ENCODE results near the gene IQSEC1.

DNA sequence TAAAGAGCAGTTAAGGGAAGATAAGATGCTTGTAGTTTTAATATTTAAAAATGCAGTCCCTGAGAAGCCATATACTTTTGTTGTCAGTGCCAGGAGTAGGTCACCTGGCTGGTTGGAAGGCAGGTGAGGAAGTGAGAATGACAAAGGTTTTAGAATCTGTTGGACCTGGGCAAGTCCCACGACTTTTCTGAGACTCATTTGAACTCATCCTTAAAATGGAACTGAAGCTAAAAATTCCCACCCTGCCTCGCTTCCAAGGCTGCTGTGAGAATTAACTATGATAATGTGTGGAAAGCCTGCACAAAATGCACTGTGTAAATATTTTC is 77.1 kb downstream of the IQSEC1 start:
- TF ChIP-seq, protein P1, sequence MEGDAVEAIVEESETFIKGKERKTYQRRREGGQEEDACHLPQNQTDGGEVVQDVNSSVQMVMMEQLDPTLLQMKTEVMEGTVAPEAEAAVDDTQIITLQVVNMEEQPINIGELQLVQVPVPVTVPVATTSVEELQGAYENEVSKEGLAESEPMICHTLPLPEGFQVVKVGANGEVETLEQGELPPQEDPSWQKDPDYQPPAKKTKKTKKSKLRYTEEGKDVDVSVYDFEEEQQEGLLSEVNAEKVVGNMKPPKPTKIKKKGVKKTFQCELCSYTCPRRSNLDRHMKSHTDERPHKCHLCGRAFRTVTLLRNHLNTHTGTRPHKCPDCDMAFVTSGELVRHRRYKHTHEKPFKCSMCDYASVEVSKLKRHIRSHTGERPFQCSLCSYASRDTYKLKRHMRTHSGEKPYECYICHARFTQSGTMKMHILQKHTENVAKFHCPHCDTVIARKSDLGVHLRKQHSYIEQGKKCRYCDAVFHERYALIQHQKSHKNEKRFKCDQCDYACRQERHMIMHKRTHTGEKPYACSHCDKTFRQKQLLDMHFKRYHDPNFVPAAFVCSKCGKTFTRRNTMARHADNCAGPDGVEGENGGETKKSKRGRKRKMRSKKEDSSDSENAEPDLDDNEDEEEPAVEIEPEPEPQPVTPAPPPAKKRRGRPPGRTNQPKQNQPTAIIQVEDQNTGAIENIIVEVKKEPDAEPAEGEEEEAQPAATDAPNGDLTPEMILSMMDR (IDR thresholded peaks at IDR 0.05) = no peak
- TF ChIP-seq, protein P2, sequence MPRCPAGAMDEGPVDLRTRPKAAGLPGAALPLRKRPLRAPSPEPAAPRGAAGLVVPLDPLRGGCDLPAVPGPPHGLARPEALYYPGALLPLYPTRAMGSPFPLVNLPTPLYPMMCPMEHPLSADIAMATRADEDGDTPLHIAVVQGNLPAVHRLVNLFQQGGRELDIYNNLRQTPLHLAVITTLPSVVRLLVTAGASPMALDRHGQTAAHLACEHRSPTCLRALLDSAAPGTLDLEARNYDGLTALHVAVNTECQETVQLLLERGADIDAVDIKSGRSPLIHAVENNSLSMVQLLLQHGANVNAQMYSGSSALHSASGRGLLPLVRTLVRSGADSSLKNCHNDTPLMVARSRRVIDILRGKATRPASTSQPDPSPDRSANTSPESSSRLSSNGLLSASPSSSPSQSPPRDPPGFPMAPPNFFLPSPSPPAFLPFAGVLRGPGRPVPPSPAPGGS (IDR thresholded peaks at IDR 0.05) = no peak
- TF ChIP-seq NFE2L2 (conservative IDR thresholded peaks at IDR 0.05; ENCODE audit: low read length) (no peak), POLR2A (IDR thresholded peaks at IDR 0.05; ENCODE audit: low read length) (no peak), REST (IDR thresholded peaks at IDR 0.05) (no peak)

All from A549 (cell line).